A673 (cell line): ENCODE data around the gene PTHLH. TPM values are rescaled to one million over a fixed set of nuclear protein-coding genes. Genes with fewer than 3 reads are reported as not detected.

Experiments
- BruUV-seq: library from RNA; stranded (reverse); fragments of 400-500 nt; replicated peaks from 2 replicates; lab custom pipeline; 2021; lab: Mats Ljungman, UMichigan
- CTCF ChIA-PET: fragments of 300-600 bp; sonication (Branson Sonifier 250); formaldehyde crosslinking; loops from one replicate; lab custom pipeline; 2022; ENCODE audit warnings: antibody characterized with exemption; lab: Charles Lee
- POLR2A ChIA-PET: fragments of 300-600 bp; sonication (Branson Sonifier 250); formaldehyde crosslinking; loops from one replicate; lab custom pipeline; 2022; ENCODE audit warnings: antibody characterized with exemption; ENCODE audit not compliant: low non-redundant PET; lab: Charles Lee
- DNase-seq: peaks from one replicate; pipeline ENCODE4 v3.0.0-alpha.2; 2015; ENCODE audit warnings: low spot score
- H3K27ac ChIP-seq: fragments of 200-600 bp; sonication (generic); 2 replicates; pipeline ENCODE4 v1.5.1; 2016; ENCODE audit warnings: mixed run types, low read depth, mild to moderate bottlenecking, mixed read lengths, antibody characterized with exemption, low read length; ENCODE audit not compliant: poor library complexity, severe bottlenecking
- H3K27me3 ChIP-seq: fragments of 200-600 bp; sonication (generic); replicated peaks from 2 replicates; pipeline ENCODE4 v1.6.1; 2017; ENCODE audit warnings: mixed run types, low read depth, mild to moderate bottlenecking, mixed read lengths, antibody characterized with exemption, low read length; ENCODE audit not compliant: insufficient read depth, poor library complexity
- H3K36me3 ChIP-seq: fragments of 200-600 bp; sonication (generic); 2 replicates; pipeline ENCODE4 v1.6.1; 2016; ENCODE audit warnings: mixed run types, mild to moderate bottlenecking, mixed read lengths, antibody characterized with exemption, low read length; ENCODE audit not compliant: insufficient read depth, poor library complexity, severe bottlenecking
- H3K4me1 ChIP-seq: fragments of 200-600 bp; sonication (generic); 2 replicates; pipeline ENCODE4 v1.6.1; 2017; ENCODE audit warnings: mixed run types, mild to moderate bottlenecking, mixed read lengths, antibody characterized with exemption, low read length; ENCODE audit not compliant: insufficient read depth, poor library complexity, severe bottlenecking
- H3K4me3 ChIP-seq: fragments of 200-600 bp; sonication (generic); 2 replicates; pipeline ENCODE4 v1.5.1; 2016; ENCODE audit warnings: low read depth, mixed run types, mild to moderate bottlenecking, mixed read lengths, low read length; ENCODE audit not compliant: poor library complexity, severe bottlenecking
- H3K9me3 ChIP-seq: fragments of 200-600 bp; sonication (generic); 2 replicates; pipeline ENCODE4 v1.6.1; 2016; ENCODE audit warnings: mixed run types, low read depth, mild to moderate bottlenecking, mixed read lengths, antibody characterized with exemption, low read length; ENCODE audit not compliant: poor library complexity, severe bottlenecking
- EZH2 ChIP-seq: fragments of 200-600 bp; sonication (generic); IDR thresholded peaks from 2 replicates; pipeline ENCODE4 v1.6.1; 2017; ENCODE audit warnings: borderline replicate concordance, low read depth, mild to moderate bottlenecking, mixed read lengths, antibody characterized with exemption, low read length; ENCODE audit not compliant: poor library complexity, severe bottlenecking
- intact Hi-C: fragments of 100-400 bp; cut with micrococcal nuclease; formaldehyde crosslinking; loops from one replicate; pipeline ENCODE4 v1.10.0; 2022; ENCODE audit not compliant: unreplicated experiment
- total RNA-seq: library from RNA; stranded (reverse); gene quantifications from 2 replicates; pipeline ENCODE4 v1.2.3, GENCODE V29; 2021
- TF ChIP-seq, protein P1 (sequence below): fragments of 300-800, 200-600 bp; sonication (generic); conservative IDR thresholded peaks from 2 replicates; pipeline ENCODE4 v1.5.1; 2017; ENCODE audit warnings: low read depth, mild to moderate bottlenecking, antibody characterized with exemption, low read length, moderate library complexity, mixed read lengths

PTHLH gene
- total RNA-seq, 1 experiment from 2014 or later = 2.4 TPM

GRCh38 chr12:27966870-27967269 is 5.7 kb downstream of the PTHLH start:
- POLR2A ChIA-PET = no interaction called here
- no peaks in the 10 kb centered on the region for H3K36me3 ChIP-seq
- no TSS peak for BruUV-seq
- H3K4me1 ChIP-seq = peaks cover 39% of the 10 kb centered on the region
- peak; percentile 90 for DNase-seq
- TF ChIP-seq EZH2 = no peak
- TF ChIP-seq, protein P1, sequence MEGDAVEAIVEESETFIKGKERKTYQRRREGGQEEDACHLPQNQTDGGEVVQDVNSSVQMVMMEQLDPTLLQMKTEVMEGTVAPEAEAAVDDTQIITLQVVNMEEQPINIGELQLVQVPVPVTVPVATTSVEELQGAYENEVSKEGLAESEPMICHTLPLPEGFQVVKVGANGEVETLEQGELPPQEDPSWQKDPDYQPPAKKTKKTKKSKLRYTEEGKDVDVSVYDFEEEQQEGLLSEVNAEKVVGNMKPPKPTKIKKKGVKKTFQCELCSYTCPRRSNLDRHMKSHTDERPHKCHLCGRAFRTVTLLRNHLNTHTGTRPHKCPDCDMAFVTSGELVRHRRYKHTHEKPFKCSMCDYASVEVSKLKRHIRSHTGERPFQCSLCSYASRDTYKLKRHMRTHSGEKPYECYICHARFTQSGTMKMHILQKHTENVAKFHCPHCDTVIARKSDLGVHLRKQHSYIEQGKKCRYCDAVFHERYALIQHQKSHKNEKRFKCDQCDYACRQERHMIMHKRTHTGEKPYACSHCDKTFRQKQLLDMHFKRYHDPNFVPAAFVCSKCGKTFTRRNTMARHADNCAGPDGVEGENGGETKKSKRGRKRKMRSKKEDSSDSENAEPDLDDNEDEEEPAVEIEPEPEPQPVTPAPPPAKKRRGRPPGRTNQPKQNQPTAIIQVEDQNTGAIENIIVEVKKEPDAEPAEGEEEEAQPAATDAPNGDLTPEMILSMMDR = no peak
- H3K27ac ChIP-seq = no peak overlapping the region
- H3K9me3 ChIP-seq = no peaks in the 10 kb centered on the region
- CTCF ChIA-PET = no interaction called here
- intact Hi-C loops = loop anchor here (10.0 kb wide), 1 partner anchor 908 kb away; no protein-coding TSS in a partner anchor
- H3K4me3 ChIP-seq = no peak overlapping the region
- no peaks in the 10 kb centered on the region for H3K27me3 ChIP-seq

DNA sequence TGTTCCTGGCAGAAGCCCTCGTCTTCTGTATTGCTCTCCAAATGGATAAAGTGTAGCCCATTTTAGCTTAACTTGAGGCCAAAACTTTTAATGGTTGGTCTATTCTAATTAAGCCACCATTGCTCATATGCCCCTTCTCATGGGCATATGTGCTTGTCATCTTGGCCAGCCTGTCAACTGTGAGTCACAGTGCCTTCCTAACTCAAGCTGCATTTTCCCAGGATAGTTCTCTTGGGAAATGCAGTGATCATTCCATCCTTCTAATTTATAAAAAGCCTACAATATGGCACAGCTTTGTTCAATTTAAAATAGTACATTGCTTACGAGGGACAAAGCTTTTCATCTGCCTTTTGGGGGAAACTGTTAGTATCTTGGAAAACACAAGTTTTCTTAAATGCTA is 6.6 kb downstream of the PTHLH start:
- no TSS peak for BruUV-seq
- no peaks in the 10 kb centered on the region for H3K27me3 ChIP-seq
- intact Hi-C loops = loop anchor here (10.0 kb wide), 1 partner anchor 909 kb away; no protein-coding TSS in a partner anchor

DNA sequence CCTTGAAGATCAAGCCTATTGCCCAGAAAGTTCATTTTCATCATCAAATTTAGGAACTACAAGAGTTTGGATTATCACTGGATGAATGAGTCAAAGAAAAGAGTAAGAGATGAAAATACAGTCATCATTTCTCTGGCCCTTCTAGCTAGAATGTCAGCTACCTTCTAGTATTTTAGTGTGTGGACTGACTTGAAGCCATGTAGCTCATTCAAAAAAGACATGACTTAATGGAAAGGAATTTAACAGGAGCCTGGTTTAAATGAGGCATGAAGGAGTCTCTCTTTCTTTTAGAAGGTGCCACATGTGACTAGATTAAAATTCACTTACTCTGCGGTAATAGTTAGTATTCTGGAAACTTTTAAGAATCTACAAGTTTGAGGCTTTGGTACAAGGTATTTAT is 7.1 kb downstream of the PTHLH start:
- intact Hi-C loops = loop anchor here (10.0 kb wide), 1 partner anchor 909 kb away; no protein-coding TSS in a partner anchor
- Histone ChIP-seq H3K27ac (no peak overlapping the region), H3K4me3 (no peak overlapping the region), H3K36me3 (no peaks in the 10 kb centered on the region), H3K9me3 (no peaks in the 10 kb centered on the region), H3K27me3 (no peaks in the 10 kb centered on the region), H3K4me1 (peaks cover 39% of the 10 kb centered on the region)
- ChIA-PET CTCF (interaction anchor here (0.5 kb wide), 1 partner anchor 204 kb away, joined by 3 read pairs; no protein-coding TSS in a partner anchor), POLR2A (no interaction called here)
- no peak for TF ChIP-seq EZH2
- TF ChIP-seq, protein P1 = no peak
- peak; percentile 44 for DNase-seq
- no TSS peak for BruUV-seq

More for the DNA sequence above, 6.6 kb downstream of the PTHLH start:
- CTCF ChIA-PET = interaction anchor here (0.5 kb wide), 1 partner anchor 233 kb away, joined by 4 read pairs; no protein-coding TSS in a partner anchor
- TF ChIP-seq EZH2 = no peak
- TF ChIP-seq, protein P1 = no peak
- H3K4me1 ChIP-seq = peaks cover 39% of the 10 kb centered on the region
- H3K9me3 ChIP-seq = no peaks in the 10 kb centered on the region
- no peak overlapping the region for H3K4me3 ChIP-seq
- H3K27ac ChIP-seq = no peak overlapping the region
- POLR2A ChIA-PET = no interaction called here
- no peaks in the 10 kb centered on the region for H3K36me3 ChIP-seq
- DNase-seq = no peak
